GM18505 (cell line): ENCODE results near the gene RAI14.
"Not testable (repeated sequence)": the region's sequence is repeated elsewhere in the genome, so short reads cannot be mapped to it uniquely, and the experiment has no call there.

Experiments
- ATAC-seq: cut with Tn5 transposase; IDR thresholded peaks from one replicate; pipeline ENCODE4 v1.9.1; 2021; ENCODE audit not compliant: unreplicated experiment
- POLR2A ChIP-seq: IDR thresholded peaks from 4 replicates; pipeline ENCODE4 v1.6.1; 2011; ENCODE audit warnings: borderline replicate concordance; ENCODE audit not compliant: insufficient read depth, insufficient read length; ENCODE audit errors: extremely low read depth

Gene RAI14

DNA sequence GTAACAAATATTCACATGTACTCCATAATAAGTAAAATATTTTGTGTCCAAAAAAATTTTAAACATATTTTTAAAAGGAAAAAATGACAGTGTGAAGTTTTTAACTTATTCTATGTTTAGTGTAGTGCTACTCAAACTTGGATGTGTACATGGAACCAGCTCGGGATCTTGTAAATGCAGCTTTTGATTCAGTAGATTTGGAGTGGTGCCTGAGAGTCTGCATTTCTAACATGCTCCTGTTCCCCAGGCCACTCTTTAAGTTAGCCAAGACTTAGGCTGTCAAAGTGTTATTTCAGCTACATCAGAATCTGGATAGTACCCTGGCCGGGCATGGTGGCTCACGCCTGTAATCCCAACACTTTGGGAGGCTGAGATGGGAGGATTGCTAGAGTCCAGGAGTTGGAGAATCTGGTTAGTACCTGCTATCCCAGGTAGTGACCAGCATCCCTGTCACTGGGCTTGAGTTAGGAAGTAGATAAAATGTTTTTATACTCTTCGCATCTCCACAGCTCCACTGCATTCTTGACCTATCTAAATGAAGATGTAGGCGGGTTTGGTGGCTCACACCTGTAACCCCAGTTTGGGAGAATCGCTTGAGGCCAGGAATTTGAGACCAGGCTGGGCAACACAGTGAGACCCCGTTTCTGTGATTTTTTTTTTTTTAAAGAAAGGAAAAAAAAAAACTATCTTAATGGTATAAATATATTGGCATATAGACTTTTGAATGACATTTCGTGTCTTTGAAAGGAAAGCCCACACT, 122.1 kb downstream of the RAI14 start:
- TF ChIP-seq POLR2A, result no peak
- ATAC-seq, result no peak

DNA sequence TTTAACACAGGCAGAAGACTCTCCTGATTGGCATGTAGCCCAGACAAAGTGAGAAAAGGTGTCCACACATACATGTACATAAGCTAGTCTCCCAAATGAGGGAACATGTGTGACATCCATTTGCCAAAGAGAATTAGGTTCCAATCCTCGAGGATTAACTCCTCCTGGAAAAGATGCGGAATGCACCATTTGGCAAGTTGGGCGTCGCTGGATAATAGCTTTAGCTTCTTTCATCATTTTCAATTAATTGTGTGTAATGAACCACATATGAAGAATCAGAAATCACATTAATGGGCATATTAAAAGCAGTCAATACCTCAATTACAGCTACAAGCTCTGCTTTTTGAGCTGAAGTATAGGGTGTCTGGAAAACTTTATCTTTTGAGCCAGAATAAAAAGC, 127.8 kb downstream of the RAI14 start:
- ATAC-seq, result not testable (repeated sequence)

DNA sequence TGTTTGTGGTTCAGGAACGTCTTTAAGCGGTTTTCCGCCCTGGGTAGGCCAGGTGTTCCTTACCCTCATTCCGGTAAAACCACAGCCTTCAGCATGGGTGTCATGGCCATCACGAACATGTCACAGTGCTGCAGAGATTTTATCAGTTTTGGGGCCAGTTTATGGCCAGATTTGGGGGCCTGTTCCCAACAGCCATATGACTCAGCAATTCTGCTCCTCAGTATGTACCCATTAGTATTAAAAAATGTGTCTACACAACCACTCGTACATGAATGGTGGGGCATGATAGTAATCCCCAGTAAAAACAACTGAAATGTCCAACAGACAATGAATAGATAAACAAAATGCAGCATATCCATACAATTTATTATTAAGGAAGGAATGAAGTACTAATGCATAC, 130.9 kb downstream of the RAI14 start:
- no peak for TF ChIP-seq POLR2A
- ATAC-seq, result no peak

DNA sequence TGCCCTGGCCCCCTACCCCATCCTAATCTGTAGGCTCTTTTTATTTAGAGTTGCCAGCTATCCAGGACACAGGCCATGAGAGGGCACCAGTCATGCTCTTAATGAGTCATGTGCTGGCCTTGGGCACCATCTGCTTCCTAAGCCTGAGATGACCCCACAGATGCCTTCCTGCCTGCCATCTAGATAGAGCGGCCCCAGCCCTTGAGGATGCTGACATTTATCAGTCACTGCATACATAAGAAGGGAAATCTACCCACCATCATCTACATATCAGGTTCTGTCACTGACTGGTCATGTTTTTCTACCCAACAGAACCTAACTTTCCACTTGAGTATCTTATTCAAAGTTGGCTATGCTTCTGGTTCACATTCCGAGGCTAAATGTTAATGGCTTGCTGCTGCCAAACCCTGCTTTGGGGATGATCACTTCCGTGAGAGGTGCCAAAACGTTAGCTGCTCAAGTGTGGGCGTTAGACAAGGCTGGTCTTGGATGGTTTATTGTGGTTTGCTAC, 132.9 kb downstream of the RAI14 start:
- TF ChIP-seq POLR2A, result no peak
- no peak for ATAC-seq

DNA sequence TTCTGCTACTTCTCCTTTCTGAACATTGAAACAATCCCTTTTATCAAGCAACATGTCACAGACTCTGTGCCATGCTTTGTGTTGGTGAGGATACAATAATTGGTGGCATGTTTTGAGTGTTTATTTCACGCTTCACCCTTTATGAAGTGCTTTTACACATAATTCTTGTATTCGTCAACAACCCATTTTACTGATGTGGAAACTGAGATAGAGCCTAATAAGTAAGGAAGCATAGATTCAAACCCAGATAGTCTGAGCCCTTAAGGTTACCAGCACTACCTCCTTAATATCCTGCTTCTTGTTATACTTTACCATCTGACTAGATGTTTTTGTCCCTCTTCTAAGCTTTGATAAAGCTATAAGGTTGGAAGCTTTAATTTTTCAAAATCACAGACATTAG, 133.5 kb downstream of the RAI14 start:
- no peak for ATAC-seq
- no peak for TF ChIP-seq POLR2A

DNA sequence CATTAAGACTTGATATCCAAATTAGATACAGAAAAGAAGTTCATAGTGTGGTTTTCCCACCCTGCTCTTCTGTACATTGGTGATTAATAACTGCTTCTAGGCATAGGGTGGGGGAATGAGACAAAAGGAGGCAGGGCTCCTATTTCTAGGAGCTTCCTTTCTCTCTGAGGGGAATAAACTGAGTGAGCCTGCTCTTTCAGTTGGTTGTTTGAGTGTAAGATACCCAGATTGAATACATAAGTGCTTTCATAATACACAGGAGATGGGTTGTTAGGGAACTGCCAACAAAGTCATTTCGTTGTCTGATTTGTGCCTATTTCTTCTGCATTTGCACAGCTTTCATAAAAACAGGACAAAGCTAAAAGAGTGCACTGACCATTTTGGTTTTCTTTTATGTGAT, 133.9 kb downstream of the RAI14 start:
- no peak for ATAC-seq
- TF ChIP-seq POLR2A, result no peak

DNA sequence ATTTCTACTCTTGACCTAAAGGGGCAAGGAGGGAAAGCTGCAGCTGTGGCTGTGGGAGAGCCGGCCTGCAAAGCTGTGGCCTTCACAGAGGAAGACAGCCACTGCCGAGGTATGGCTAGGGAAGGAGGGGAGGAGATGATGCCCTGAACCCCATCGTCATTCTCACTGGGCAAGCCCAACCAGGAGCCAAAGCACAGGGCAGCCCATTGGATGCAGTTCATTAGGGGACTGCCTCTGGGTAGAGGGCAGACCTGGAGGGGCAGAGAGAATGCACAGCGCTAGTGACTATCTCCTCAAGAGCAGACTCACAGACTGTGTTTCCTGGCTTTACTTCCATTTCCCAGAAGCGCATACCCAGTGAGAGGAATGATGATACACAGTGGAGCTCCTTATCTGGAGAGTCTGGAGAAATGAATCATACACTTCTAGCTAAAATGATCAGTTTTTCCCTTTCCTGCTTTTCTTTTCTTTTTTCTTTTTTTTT, 135.7 kb downstream of the RAI14 start:
- no peak for TF ChIP-seq POLR2A
- ATAC-seq, result no peak

DNA sequence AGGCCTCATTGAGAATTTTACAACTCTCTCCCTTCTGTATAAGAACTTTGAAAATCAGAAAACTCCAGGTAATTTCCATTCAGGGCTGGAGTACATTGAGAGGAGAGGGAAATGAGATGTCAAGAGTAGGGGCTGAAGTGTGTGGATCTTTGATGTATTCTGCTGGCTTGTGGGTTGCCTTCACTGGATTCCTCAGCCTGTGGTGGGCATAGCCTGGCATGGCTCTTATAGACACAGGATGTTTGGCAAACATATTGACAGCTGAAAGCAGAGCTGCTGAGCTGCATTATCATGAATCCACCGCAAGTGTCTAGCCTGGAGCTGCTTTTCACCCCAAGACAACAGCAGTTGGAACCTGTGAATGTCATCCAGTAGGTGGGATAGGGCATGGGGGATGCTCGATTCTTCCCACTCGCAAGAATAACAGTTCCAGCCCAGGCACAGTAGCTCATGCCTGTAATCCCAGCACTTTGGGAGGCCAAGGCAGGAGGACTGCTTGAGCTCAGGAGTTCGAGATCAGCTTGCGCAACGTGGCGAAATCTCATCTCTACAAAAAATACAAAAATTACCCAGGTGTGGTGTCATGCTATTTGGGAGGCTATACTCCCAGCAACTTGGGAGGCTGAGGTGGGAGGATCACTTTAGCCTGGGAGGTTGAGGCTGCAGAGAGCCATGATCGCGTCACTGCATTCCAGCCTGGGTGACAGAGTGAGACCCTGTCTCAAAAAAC, 146.9 kb downstream of the RAI14 start:
- no peak for ATAC-seq
- no peak for TF ChIP-seq POLR2A

DNA sequence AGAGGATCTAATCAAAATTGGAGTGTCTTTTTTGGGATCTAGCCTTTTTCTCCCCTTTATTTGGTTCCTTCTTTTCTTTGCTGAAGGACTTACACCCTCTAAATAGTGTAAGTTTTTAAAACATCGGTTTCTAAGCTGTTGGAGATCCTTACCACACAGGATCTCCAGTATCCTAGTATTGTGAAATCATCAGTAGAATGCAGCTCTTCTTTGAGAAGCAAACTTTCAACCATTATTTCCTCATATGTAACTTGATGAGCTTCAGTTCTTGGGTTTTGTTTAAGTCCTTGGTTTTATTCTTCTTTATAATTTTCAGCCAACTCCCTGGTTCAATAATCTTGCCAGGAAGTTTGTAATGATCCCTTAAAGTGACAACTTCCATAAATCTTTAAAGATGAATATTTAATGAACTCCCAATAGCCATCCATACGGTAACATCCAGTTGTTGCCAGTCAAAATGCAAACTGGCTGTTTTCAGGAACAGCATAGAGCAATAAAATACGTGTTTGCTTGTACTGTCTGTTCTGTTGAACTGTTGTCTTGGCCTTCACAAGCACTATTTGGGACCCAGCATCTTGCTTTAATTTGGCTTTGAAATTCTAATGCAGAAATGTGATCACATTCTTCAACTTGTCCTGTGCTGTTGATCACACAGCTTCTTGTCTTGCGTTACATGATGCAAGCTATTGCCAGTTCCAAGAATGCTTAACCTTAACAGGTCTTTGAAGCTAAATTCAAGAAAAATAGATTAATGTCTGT, 148.0 kb downstream of the RAI14 start:
- no peak for ATAC-seq
- no peak for TF ChIP-seq POLR2A

DNA sequence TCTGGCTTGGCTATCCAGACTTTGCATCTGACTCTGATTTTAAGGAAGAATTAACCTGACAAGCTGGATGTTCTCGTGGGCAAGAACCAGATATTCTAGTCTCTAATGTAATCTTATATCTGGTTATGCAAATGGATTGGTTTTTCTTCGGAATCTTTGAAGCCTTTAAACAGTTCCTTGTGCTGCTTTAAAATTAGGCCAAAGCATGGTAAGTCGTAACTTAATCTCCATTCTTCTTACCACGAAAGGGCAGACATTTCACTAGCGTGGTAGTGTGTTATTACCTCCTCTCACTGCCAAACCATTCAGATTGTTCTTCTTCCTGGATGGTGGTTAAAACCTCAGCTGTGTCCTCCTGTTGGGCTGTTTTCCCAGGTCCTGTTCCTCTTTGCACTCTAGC, 148.8 kb downstream of the RAI14 start:
- no peak for TF ChIP-seq POLR2A
- no peak for ATAC-seq

DNA sequence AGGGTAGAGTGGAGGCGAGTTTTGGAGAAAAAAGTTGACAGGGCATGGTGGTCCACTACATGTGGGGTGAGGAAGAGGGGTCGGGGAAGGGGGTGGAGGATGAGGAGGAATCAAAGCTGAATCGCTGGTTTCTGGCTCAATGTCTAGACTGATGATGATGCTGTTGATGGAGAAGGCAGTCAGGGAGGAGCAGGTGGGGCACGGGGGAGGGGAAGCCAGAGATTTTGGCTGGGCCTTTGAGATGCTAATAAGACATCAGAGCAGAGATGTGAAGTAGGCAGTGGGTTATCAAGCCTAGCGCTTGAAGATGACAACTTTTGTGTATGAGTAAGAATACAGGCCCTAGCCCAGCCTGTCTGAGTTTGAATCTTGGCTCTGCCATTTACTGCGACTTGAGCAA, 150.4 kb downstream of the RAI14 start:
- TF ChIP-seq POLR2A, result no peak
- no peak for ATAC-seq

DNA sequence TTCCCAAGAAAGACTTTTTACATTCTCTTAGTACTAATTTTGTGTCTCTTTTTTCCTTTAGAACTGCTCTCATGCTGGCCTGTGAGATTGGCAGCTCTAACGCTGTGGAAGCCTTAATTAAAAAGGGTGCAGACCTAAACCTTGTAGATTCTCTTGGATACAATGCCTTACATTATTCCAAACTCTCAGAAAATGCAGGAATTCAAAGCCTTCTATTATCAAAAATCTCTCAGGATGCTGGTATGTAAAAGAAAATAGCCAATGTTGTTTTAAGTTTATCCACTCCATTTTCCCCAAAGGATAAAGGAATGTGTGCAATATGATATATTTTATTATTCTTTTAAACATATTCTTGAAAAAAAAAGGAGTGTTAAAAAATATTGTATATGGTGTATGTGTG, 155.6 kb downstream of the RAI14 start:
- no peak for TF ChIP-seq POLR2A
- ATAC-seq, result no peak

DNA sequence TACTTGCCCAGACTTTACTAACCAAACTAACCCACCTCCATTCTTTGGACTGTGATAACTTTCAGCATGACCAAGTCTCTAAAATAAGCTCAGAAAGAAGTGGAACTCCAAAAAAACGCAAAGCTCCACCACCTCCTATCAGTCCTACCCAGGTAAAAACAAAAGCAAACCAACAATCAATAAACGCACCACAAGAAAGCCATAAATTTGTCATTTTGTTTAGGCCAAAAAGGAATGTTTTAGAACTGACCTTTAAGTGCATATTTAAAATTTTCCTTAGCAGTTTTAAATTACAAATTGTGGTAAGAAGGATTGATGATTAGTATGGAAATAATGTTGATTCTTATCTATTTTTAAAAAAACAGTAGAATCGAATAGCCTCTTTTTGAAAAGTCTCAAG, 157.4 kb downstream of the RAI14 start:
- no peak for ATAC-seq
- TF ChIP-seq POLR2A, result no peak

DNA sequence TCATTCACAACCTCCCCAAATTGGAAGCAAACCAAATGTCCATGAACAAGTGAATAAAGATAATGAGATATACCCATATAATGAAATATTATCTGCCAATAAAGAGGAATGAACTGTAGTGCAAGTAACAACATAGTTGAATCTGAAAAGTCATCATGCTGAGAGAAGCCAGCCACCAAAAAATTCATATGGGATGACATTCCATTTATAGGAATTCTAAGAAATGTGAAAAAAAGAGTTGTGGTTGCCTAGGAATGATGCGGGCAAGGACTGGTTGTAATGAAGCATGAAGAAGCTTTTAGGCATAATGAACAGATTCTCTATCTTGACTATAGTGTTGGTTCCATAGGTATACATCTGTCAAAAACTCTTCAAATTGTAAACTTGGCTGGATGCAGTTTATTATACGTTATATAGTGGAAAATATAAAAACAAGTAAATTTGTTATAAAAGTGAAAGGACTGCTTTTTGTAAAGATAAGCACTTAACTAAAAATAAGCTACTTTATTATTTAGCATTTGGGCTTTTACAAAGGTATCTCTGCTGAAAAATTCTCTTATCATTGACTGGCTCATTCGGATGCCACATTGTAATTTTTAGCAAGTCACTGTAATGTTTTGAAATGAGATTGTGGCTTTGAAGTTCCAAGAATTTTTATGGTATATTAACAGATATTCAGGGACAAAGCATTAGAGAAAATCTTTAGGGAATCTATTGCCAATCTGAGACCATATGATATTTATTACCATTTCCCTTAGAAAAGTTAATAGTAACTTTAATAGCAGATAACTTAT, 161.6 kb downstream of the RAI14 start:
- TF ChIP-seq POLR2A, result no peak
- ATAC-seq, result no peak

DNA sequence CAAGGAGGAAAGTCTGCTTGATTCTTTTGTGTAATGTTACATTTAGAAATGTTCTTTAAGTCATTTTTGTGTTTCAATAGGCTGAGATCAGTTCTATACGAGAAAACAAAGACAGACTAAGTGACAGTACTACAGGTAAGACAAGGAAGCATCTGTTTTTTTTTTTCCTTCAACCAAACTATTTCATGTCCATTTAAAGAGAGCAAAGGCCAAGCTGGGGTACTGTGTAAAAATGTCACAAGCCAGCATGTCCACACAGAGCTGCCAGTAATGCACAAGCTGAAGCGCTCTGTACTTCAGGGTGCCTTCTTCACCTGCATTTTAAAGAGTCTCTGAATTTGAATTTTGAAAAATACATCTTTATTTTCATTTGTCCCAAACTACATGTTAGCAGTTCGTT, 162.6 kb downstream of the RAI14 start:
- no peak for ATAC-seq
- no peak for TF ChIP-seq POLR2A
